PFSK-1 (cell line): ENCODE data around the gene REEP2.

Experiments
- FOXP2 ChIP-seq: optimal IDR thresholded peaks from 2 replicates; pipeline ENCODE3; 2011; ENCODE audit warnings: borderline replicate concordance, control low read depth, inconsistent platforms; ENCODE audit not compliant: insufficient read depth; ENCODE audit errors: extremely low read length, extremely low read depth
- POLR2AphosphoS5 ChIP-seq: IDR thresholded peaks from 2 replicates; pipeline ENCODE4 v1.6.1; 2012; ENCODE audit warnings: low read depth, mild to moderate bottlenecking, control low read depth, low read length, moderate library complexity
- REST ChIP-seq, 2 experiments: IDR thresholded peaks; 2 replicates each; pipeline versions ENCODE4 v1.6.1 to v1.8.0; 2011 to 2012; ENCODE audit warnings: low read depth in 2 of 2, low read length in 2 of 2, control low read depth in 1 of 2, inconsistent platforms in 1 of 2, mild to moderate bottlenecking in 1 of 2, moderate library complexity in 1 of 2; ENCODE audit not compliant: insufficient read depth in 1 of 2
- SIN3A ChIP-seq: IDR thresholded peaks from 2 replicates; pipeline ENCODE4 v1.6.1; 2012; ENCODE audit warnings: mild to moderate bottlenecking, low read length, moderate library complexity, borderline replicate concordance; ENCODE audit not compliant: insufficient read depth
- TAF1 ChIP-seq: IDR thresholded peaks from 2 replicates; pipeline ENCODE4 v1.6.1; 2012; ENCODE audit warnings: low read length, control low read depth, borderline replicate concordance; ENCODE audit not compliant: insufficient read depth

REEP2 gene

GRCh38 chr5:138458856-138459255 is 20.0 kb downstream of the REEP2 start:
- TF ChIP-seq REST (IDR thresholded peaks at IDR 0.05; ENCODE audit: insufficient read depth in 1 of 2, low read depth in 2 of 2, low read length in 2 of 2) (no peak), POLR2AphosphoS5 (no peak), FOXP2 (no peak), TAF1 (no peak), SIN3A (no peak)

GRCh38 chr5:138459311-138459933 is 20.6 kb downstream of the REEP2 start:
- no peak for TF ChIP-seq POLR2AphosphoS5
- no peak for TF ChIP-seq FOXP2
- TF ChIP-seq REST (IDR thresholded peaks at IDR 0.05; ENCODE audit: insufficient read depth in 1 of 2, low read depth in 2 of 2, low read length in 2 of 2), result no peak
- no peak for TF ChIP-seq SIN3A
- no peak for TF ChIP-seq TAF1

GRCh38 chr5:138460032-138460693 is 21.3 kb downstream of the REEP2 start:
- no peak for TF ChIP-seq REST (IDR thresholded peaks at IDR 0.05; ENCODE audit: insufficient read depth in 1 of 2, low read depth in 2 of 2, low read length in 2 of 2)
- TF ChIP-seq SIN3A, result no peak
- TF ChIP-seq FOXP2, result no peak
- no peak for TF ChIP-seq TAF1
- no peak for TF ChIP-seq POLR2AphosphoS5

GRCh38 chr5:138461343-138462125 is 22.7 kb downstream of the REEP2 start:
- TF ChIP-seq REST (IDR thresholded peaks at IDR 0.05; ENCODE audit: insufficient read depth in 1 of 2, low read depth in 2 of 2, low read length in 2 of 2) (no peak), SIN3A (no peak), TAF1 (no peak), POLR2AphosphoS5 (no peak), FOXP2 (no peak)
